SK-N-SH (cell line): Measurements from ENCODE around the gene PIEZO2.

Experiments used
- EP300 ChIP-seq, 2 experiments: IDR thresholded peaks; 2 replicates each; pipeline versions ENCODE4 v1.4.0 to v1.6.1; 2012; ENCODE audit warnings: borderline replicate concordance in 1 of 2, low read depth in 1 of 2, low read length in 1 of 2
- PBX3 ChIP-seq: IDR thresholded peaks from 2 replicates; pipeline ENCODE4; 2012
- REST ChIP-seq: IDR thresholded peaks from 2 replicates; pipeline ENCODE4 v1.6.1; 2012; ENCODE audit warnings: mild to moderate bottlenecking, low read depth, low read length, moderate library complexity
- TF ChIP-seq, protein P1 (sequence below): fragments of 200-600 bp; sonication (generic); IDR thresholded peaks from 2 replicates; pipeline ENCODE4 v1.6.1; 2017; ENCODE audit warnings: antibody characterized with exemption, mild to moderate bottlenecking, moderate library complexity

- TF ChIP-seq REST: no peak
- no peak for TF ChIP-seq PBX3
- TF ChIP-seq, protein P1, sequence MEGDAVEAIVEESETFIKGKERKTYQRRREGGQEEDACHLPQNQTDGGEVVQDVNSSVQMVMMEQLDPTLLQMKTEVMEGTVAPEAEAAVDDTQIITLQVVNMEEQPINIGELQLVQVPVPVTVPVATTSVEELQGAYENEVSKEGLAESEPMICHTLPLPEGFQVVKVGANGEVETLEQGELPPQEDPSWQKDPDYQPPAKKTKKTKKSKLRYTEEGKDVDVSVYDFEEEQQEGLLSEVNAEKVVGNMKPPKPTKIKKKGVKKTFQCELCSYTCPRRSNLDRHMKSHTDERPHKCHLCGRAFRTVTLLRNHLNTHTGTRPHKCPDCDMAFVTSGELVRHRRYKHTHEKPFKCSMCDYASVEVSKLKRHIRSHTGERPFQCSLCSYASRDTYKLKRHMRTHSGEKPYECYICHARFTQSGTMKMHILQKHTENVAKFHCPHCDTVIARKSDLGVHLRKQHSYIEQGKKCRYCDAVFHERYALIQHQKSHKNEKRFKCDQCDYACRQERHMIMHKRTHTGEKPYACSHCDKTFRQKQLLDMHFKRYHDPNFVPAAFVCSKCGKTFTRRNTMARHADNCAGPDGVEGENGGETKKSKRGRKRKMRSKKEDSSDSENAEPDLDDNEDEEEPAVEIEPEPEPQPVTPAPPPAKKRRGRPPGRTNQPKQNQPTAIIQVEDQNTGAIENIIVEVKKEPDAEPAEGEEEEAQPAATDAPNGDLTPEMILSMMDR: no peak
- no peak for TF ChIP-seq EP300 (IDR thresholded peaks at IDR 0.05; ENCODE audit: borderline replicate concordance in 1 of 2, low read depth in 1 of 2, low read length in 1 of 2)
These were observed 391.4 kb downstream of the PIEZO2 start for GRCh38 chr18:10757946-10758345.
